Fibroblast of skin of back (primary cell): ENCODE data around the gene SEMA3C. TPM values are rescaled to one million over a fixed set of nuclear protein-coding genes. Genes with fewer than 3 reads are reported as not detected.

ENCODE experiments used
- DNase-seq: peaks from one replicate; pipeline ENCODE4 v3.0.0-alpha.2; 2013
- polyA plus RNA-seq, 2 experiments: library from polyadenylated mRNA; unstranded; fragments of 120-200 nt; gene quantifications; one replicate each; pipeline ENCODE4 v1.2.1, GENCODE V29; 2013; ENCODE audit not compliant: insufficient read length in 2 of 2

The SEMA3C gene
- 2.2 TPM for polyA plus RNA-seq (2013, experiment 1 of 2; ENCODE audit: insufficient read length)
- polyA plus RNA-seq (2013, experiment 2 of 2; ENCODE audit: insufficient read length): 1.9 TPM

- peak; percentile 92 for DNase-seq
Observed at GRCh38 chr7:80918909-80919721, at the start of gene SEMA3C. SEMA3C (minus strand) TSS chr7:80919051; CDS start chr7:80916781, 2,270 bp downstream.

- DNase-seq: no peak
Observed at GRCh38 chr7:80968606-80969005, 49.8 kb upstream of the SEMA3C start.

- DNase-seq: no peak
Observed at GRCh38 chr7:80967917-80968297, 49.1 kb upstream of the SEMA3C start.

GRCh38 chr7:80967071-80967916 is 48.4 kb upstream of the SEMA3C start:
- no peak for DNase-seq

- DNase-seq: peak; percentile 36
Observed at GRCh38 chr7:80960244-80960795, 41.5 kb upstream of the SEMA3C start.

- DNase-seq: no peak
Observed at GRCh38 chr7:80957226-80957777, 38.5 kb upstream of the SEMA3C start.

GRCh38 chr7:80954191-80954590 is 35.3 kb upstream of the SEMA3C start:
- no peak for DNase-seq

GRCh38 chr7:80950550-80950967 is 31.7 kb upstream of the SEMA3C start:
- no peak for DNase-seq

- no peak for DNase-seq
Observed at GRCh38 chr7:80949449-80949848, 30.6 kb upstream of the SEMA3C start.

- no peak for DNase-seq
Observed at GRCh38 chr7:80946858-80947257, 28.0 kb upstream of the SEMA3C start.

GRCh38 chr7:80945976-80946375 is 27.1 kb upstream of the SEMA3C start:
- DNase-seq: no peak

GRCh38 chr7:80943342-80943741 is 24.5 kb upstream of the SEMA3C start:
- DNase-seq: no peak

GRCh38 chr7:80942261-80943041 is 23.6 kb upstream of the SEMA3C start:
- peak; percentile 99 for DNase-seq

- peak; percentile 58 for DNase-seq
Observed at GRCh38 chr7:80941208-80941758, 22.4 kb upstream of the SEMA3C start.

- peak; percentile 23 for DNase-seq
Observed at GRCh38 chr7:80940539-80941207, 21.8 kb upstream of the SEMA3C start.

GRCh38 chr7:80937336-80937735 is 18.5 kb upstream of the SEMA3C start:
- DNase-seq: no peak

- no peak for DNase-seq
Observed at GRCh38 chr7:80935991-80936780, 17.3 kb upstream of the SEMA3C start.

GRCh38 chr7:80934321-80934720 is 15.5 kb upstream of the SEMA3C start:
- DNase-seq: peak; percentile 39

GRCh38 chr7:80932536-80932935 is 13.7 kb upstream of the SEMA3C start:
- peak; percentile 54 for DNase-seq

GRCh38 chr7:80929619-80930018 is 10.8 kb upstream of the SEMA3C start:
- DNase-seq: peak; percentile 70
